NAMALWA (cell line): ENCODE data around the gene PRKRIP1.
A peak's percentile ranks its signal among the peaks of the same experiment; 100 is the strongest.
"Not testable (repeated sequence)": the region's sequence is repeated elsewhere in the genome, so short reads cannot be mapped to it uniquely, and the experiment has no call there.

Experiments
- DNase-seq: peaks from one replicate; pipeline ENCODE4 v3.0.0-alpha.2; 2015; ENCODE audit warnings: low spot score

The PRKRIP1 gene, protein sequence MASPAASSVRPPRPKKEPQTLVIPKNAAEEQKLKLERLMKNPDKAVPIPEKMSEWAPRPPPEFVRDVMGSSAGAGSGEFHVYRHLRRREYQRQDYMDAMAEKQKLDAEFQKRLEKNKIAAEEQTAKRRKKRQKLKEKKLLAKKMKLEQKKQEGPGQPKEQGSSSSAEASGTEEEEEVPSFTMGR

DNA sequence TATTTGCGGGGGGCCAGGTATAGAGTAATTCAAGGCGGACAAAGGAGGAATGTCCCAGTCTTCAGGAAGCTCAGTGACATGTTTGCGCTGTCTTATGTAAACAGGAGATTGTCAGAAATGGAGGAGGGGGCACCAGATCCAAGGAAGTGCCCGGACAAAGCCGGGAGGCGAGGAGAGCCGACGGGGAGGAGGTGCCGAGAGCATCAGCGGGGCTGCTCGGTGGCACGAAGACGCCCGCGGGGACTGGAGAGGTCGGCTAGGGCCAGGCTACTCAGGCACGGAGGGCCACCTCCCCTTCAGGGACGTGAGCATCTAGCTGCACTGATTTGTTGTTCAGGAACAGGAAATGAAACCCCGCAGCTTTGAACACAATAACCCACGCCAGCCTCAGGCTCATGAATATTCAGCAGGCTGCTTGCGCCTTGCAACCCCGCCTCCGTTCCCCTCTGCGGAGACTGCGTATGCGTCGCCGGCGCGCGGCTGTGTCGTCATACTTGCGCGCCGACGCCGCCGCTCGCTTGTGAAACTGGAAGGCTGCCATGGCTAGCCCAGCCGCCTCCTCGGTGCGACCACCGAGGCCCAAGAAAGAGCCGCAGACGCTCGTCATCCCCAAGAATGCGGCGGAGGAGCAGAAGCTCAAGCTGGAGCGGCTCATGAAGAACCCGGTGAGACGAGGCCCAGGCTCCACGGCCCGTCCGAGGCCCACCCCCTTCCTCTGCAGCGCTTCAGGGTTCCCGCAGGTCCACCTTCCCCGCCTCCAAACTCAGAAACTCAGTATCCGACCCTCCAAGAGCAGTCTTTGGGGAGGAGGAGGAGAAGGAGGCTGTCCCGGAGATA, at the start of gene PRKRIP1:
Gene PRKRIP1, plus strand, starts transcription at position 491 of the 837 bp plus-strand sequence. Its CDS starts 49 bp downstream, at position 540.
- peak; percentile 100 for DNase-seq

DNA sequence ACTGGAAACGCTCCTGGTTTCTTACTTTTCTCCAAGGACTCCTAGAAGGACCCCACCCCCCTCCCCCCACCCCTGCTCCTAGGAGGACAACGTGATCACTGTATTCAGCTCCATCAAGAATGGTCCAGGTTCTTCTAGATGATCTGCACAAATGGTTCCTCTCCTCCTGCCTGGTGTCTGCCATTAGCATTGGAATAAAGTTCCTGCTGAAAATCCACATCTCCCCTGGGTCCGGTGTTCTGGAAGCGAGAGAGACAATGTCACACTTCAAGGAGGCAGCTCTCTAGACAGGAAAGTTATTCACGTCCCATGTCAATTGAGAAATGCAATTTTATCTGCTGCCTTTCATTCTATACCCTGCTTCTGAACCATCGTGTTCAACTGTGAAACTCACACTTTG, 49.2 kb upstream of the PRKRIP1 start:
- not testable (repeated sequence) for DNase-seq

DNA sequence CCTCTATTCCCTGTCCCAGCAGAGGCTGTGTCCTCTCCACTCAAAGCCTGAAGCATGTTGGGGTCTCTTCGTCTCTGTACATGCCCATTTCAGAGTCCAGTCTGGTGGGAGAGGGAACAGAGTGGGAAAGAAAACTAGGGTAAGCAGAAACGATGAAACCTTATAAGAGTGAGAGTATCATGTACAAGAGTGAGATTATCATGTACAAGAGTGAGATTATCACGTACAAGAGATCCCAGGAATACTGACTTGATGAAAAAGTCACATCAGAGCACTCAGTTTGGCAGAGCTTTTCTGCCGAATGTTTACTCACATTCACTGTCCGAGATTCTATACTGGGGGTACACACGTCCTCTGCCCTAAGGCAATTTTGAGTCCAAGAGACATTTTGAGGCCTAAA, 39.8 kb upstream of the PRKRIP1 start, which contains the start of gene SPDYE6:
Gene SPDYE6, minus strand, starts transcription at position 101 of the 400 bp plus-strand sequence. CDS start 421 bp downstream, outside the sequence.
- DNase-seq = not testable (repeated sequence)

DNA sequence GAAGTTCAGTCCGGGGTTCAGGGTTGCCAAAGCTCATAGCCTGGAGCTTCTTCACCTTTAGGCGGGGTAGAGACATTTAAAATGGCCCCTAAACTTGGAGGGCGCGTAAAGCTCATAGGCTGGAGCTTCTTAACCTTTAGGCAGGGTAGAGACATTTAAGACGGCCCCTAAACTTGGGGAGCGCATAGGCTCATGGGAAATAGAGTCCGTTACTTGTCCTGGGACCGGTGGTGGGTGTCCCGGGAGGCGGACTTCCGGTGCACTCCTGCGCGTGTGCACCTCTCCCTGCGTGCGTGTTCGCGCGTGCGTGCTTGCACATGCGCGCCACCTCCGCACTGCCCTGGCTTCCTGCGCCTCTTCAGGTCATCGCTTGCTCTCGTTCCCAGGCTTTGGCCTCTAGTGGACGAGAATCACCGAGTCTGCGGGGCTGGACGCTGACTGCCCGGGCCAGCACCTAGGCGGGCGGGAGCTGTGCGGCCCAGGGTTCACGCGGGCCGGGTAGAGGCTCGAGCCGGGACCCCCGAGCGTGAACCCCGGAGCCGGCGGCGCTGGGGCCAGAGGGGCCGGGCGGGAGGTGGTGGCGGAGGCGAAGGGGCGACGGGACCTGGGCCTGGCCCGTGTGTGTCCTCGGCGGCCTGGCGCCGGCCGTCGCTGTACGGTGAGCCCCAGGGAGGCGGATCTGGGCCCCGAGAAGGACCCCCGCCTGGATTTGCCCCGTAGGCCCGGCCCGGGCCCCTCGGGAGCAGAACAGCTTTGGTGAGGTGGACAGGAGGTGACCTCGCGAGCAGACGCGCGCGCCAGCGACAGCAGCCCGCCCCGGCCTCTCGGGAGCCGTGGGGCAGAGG, 32.4 kb upstream of the PRKRIP1 start:
- DNase-seq = peak; percentile 100

DNA sequence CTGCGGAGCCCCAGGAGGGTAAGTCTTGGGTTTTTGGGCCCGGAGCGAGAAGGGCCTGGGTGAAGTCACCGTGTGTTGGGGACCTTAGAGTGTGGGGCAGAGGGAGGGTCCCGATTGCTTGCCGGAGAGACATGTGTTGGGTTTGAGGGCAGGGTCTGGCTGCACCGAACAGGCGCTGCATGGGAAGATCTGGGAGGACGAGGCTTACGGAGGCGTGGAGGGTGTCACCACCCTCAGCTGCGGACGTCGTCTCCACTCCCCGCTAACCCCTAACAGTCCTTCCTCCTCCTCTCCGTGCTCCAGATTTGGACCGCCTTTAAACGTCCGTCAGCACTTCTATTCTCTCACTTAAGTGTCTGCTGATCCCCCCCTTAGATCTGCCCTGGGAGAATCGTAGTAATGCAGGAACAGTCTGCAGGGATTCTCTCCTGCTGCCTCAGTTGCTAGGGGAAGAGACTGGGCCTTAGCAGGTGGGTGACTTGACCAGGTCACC, 31.7 kb upstream of the PRKRIP1 start:
- DNase-seq = not testable (repeated sequence)

DNA sequence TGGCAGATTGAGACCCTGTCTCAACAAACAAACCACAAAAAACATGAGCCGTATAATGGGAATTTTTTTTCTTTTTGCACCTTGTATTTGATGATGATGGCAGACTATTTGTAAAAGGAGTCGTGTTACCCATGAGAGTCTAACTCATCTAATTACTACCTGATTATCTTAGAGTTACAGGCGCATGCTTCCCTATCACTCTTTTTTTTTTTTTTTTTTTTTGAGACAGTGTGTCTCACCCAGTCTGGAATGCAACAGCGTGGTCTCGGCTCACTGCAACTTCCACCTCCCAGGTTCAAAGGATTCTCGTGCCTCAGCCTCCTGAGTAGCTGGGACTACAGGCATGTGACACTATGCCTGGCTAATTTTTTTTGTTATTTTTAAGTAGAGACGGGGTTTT, 30.8 kb upstream of the PRKRIP1 start:
- not testable (repeated sequence) for DNase-seq

DNA sequence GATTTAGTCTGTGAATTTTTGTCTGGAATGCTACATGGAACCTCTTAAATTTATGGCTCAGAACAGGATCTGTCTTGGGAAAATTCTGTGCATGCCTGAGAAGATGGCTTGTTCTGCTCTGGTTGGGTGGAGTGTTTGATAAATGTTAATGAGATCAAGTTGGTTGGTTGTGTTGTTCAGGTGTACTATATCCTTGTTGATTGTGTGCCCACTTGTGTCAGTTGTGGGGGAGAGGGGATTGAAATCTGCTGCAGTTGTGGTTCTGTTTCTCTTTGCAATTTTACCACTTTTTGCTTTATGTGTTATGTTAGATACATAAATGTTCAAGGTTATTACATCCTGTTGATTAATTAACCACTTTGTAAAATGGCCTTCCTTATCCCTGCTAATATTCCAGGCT, 26.1 kb upstream of the PRKRIP1 start:
- not testable (repeated sequence) for DNase-seq

DNA sequence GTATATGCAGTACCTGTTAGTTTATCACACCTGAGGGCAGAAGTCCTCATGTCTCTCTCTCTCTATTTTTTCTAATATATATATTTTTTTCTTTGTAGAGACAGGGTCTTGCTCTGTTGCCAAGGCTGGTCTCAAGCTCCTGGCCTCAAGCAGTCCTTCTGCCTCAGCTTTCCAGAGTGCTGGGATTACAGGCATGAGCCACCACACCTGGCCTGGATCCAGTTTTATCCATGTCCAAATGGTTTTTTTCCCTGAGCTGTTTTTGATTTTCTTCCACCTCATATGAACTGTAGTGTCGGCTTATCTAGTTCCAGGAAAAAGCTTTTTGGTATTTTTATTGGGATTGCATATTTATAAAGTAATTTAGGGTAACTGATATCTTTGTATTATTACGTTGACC, 23.4 kb upstream of the PRKRIP1 start:
- DNase-seq = not testable (repeated sequence)

DNA sequence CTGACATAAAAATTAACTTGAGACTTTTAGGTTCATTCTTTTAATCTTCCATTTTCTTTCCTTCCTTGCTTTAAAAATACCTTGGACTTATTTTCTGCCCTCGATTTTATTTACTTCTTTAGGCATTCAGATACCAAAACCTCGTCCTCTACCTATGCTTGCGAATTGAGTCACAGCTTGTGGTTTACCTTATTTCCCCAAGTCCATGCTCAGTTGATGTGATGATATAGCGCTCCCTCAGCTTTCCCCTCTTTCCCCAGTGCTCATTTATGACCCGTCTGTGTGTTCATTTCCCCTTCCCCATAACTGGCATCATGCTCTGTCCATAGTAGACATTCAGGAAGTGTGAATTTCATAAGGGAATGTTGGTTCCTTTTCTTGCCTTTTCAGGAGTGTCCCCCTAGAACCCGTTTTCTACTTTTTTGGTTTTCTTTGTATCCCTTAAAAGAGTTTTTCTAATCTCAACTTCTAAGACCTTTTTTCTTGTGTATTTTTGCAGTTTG, 19.1 kb upstream of the PRKRIP1 start:
- DNase-seq = no peak

DNA sequence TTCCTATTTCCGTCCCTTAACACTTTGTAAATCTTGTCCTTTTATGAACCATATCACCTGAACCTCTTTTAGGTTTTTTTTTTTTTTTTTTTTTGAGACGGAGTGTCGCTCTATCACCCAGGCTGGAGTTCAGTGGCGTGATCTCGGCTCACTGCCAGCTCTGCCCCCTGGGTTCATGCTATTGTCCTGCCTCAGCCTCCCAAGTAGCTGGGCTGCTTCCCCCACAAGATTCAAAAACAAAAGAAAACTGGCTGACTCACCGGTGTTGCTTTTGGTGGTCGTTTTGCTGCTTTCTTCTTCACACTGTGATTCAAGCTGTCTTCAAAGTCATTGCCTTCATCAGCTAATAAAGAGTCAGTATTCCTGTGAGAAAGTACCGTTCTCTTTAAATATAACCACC, 15.3 kb upstream of the PRKRIP1 start:
- DNase-seq = not testable (repeated sequence)

DNA sequence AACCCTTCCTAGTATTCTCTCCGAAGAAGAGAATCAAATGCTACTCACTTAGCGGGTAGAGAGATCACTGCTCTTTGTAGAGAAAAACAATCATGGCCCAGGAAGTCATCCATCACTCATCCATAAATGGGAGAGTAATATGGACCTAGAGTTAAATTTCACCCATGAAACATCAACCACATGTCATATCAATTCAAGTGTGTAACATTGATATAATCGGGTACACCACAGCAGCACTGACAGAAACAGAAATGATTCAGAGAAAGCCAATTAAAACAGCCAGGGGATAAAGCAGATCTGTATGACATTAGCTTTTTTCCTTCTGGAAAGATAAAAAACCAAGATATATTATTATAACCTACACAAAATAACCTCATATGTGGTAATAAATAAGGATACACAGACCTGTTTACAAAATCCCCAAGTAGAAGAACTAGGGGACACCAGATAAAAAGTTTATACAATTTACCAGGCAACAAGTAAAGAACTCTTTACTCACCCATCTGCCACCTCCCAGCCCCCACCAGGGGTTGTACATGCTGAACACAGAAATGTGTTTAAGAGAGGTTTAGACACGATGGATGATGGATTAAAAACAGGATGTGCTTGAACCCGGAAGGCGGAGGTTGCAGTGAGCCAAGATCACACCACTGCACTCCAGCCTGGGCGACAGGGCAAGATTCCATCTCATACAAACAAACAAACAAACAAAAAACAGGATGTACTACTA, 14.3 kb upstream of the PRKRIP1 start:
- DNase-seq = not testable (repeated sequence)

DNA sequence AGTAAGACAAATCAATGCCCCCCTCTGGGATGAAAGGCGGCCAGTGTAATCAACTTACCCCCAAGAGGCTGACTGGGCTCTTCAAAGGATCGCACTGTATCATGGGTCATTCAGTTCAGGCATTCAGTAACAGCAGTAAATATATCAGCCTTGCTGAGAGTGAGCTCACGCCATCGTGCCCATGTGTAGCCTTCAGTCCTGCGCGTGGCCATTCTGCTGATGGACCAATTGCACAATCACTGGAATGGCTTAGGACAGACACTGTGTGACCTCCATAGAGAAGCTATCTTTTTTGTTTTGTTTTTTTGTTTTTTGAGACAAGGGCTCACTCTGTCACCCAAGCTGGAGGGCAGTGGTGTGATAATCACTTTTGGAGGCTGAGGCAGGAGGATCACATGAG, 9.1 kb upstream of the PRKRIP1 start:
- DNase-seq = no peak

DNA sequence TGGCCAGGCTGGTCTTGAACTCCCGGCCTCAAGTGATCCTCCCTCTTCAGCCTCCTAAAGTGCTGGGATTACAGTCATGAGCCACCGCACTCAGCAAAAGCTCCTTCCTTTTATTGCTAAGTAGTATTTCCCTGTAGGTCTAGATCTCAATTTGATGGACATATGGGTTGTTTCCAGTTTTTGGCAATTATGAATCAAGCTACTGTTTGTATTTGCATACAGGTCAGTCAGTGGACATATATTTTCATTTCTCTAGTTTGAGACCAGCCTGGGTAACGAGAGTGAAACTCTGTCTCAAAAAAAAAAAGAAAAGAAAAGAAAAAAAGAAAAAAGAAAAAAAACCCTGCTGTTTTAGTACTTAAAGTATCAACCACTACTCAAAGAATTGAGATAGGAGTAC, 6.4 kb upstream of the PRKRIP1 start:
- DNase-seq = peak; percentile 16

DNA sequence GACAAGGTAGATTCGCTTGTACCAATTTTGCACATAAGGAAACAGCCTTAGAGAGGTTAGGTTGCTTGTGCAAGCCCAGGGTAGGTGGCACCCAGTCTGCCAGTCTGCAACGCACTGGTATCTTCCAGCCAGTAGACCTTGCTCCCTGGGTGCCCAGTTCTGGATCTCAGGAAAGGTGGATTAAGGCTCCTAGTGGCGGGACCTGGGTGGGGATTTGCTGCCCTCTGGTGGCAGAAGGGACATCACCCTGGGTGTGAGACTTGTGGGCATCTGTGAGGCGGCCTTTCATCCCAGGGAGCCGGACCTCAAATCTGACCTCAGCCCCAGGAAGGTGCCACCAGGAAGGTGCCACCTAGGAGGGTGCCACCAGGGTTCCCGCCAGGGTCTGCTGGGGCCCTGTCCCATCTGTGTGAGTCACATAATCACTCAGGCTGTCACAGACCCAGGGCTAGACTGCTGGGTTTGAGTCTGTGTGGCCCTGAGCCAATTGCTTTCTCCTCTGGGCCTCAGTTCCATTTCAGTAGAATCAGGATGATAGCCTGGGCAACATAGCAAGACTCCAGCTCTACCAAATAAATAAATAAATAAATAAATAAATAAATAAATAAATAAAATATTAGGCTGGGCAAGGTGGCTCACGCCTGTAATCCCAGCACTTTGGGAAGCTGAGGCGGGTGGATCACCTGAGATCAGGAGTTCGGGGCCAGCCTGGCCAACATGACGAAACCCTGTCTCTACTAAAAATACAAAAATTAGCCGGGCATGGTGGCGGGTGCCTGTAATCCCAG, 5.3 kb upstream of the PRKRIP1 start:
- peak; percentile 84 for DNase-seq

DNA sequence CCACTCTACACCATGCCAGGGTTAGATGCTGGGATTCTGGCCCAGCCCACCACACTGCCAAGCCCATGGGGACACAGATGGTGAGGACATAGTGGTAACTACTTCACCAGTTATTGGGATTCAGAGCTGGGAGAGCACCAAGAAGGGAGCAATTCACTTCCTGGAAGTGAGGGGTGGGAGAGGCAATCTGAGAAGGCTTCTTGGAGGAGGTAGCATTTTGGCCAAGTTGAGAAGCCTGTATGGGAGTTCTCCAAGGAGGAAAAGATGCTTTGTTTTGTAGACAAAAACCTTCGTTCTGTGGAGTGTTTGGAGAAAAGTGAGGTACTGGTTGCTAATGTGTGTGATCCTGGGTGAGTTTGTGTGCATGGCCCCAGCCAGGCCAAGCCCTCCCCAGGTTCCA, 3.8 kb upstream of the PRKRIP1 start:
- DNase-seq = no peak

DNA sequence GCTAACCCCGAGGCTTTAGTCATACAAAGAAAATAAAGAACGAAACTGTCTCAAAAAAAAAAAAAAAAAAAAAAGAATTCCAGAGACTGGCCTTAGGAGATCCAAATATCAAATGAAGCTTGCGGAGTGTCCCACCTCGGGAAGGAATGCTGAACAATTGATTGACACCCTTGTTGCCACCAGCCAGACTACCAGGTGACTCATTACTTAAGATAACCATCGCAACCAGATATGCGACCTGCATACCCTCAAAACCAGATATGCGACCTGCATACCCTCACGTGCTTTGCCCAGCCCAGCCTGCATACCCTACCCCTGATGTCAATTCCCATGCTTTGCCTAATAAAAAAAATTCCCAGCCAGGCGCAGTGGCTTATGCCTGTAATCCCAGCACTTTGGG, 2.7 kb upstream of the PRKRIP1 start:
- DNase-seq = no peak

DNA sequence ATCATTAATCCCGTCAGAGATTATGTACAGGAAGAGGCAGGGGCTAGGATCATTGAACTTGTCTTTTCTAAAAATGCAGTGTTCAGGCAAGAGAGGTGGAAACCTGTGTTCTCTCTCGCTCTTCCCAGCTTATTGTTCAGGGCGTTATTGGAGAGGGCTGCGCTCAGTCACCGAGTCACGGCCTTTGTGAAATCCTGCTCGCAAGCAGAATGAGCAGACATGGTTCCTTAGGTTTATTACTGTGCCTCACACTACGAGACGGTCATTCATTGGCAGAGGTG, 631 bp upstream of the PRKRIP1 start:
- DNase-seq = no peak

DNA sequence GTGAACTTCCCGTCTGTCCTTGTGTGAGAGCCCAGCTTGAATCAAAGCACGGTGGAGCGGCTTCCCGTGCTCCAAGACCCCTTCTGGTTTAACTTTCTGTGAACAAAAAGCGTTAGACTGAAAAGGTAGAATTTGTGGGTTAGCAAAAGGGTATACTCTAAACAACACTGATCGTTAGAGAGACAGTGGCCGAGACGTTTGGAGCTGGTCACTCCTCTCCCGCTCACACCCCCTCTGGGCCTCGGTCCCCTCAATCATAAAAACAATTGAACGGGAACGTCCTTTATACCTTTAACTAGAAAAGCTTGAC, 502 bp downstream of the PRKRIP1 start:
- no peak for DNase-seq

DNA sequence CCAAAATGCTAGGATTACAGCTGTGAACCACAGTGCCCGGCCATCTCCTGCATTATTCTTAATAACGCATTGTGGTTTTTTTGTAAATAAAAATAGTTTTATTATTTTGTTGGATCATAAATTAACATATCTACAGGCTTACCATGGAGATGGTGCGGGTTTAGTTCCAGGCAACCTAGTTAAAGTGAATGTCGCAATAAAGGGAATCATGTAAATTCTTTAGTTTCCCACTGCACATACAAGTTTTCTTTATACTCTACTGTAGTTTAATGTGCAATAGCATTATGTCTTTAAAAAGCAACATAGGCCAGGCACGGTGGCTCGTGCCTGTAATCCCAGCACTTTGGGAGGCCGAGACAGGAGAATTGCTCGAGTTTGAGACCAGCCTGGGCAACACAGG, 2.4 kb downstream of the PRKRIP1 start:
- DNase-seq = no peak

DNA sequence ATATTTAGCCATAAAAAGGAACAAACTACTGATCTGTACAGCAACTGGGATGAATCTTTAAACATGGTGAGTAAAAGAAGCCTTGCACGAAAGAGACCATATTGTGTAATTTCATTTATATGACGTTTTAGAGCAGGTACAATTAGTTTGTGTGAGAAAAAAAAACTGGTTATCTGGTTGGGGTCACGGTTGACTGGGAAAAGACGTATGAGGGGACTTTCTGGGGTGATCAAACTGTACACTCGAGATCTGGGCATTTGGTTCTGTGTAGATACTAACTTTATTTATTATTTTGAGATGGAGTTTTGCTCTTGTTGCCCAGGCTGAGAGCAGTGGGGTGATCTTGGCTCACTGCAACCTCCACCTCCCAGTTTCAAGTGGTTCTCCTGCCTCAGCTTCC, 4.2 kb downstream of the PRKRIP1 start:
- DNase-seq = no peak

DNA sequence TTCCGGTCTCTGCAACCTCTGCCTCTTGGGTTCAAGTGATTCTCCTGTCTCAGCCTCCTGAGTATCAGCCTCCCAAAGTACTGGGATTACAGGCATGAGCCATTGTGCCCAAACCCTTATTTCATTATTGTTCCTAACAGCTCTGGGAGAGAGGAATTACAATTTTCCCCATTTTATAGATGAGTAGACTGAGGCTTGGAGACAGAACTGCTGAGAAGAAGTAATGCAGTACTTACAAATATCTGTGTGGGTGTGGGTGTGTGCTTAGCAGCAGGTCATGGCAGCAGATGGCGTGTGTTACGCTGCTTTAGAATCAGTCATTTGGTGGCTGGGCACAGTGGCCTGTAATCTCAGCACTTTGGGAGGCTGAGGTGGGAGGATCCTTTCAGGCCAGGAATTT, 7.4 kb downstream of the PRKRIP1 start:
- no peak for DNase-seq
